ENCODE data around the gene KNOP1.
"Not testable (repeated sequence)": the region's sequence is repeated elsewhere in the genome, so short reads cannot be mapped to it uniquely, and the experiment has no call there.

The KNOP1 gene

DNA sequence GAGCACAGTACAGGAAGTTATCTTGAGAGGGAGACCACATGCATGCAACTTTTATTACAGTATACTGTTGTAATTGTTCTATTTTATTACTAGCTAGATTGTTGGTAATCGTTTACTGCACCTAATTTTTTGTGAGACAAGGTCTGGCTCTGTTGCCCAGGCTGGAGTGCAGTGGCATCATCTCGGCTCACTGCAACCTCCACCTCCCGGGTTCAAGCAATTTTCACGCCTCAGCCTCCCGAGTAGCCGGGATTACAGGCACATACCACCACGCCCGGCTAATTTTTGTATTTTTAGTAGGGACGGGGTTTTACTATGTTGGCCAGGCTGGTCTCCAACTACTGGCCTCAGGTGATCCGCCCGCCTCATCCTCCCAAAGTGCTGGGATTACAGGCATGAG lies 1.3 kb downstream of the KNOP1 start:
- not testable (repeated sequence) for H3K9me3 ChIP-seq (ENCODE audit: control insufficient read depth in 5 of 5, low read length in 5 of 5); H3K27ac ChIP-seq (ENCODE audit: low read depth, low read length); H3K27me3 ChIP-seq (ENCODE audit: control insufficient read depth in 5 of 5, insufficient read depth in 4 of 5, low read length in 5 of 5)
- Histone ChIP-seq H3K9ac (ENCODE audit: low read length in 5 of 5) (peak overlapping the region in 2 of 5 donors; percentile 10 to 86), H3K4me3 (ENCODE audit: low read depth in 1 of 5, low read length in 5 of 5) (peak overlapping the region in 3 of 5 donors; percentile 80 to 99 (median 95)), H3K36me3 (ENCODE audit: control insufficient read depth in 5 of 5, insufficient read depth in 5 of 5, low read length in 5 of 5) (peaks cover 0 to 27% (median 11%) of the 10 kb centered on the region in 5 donors), H3K4me1 (ENCODE audit: control insufficient read depth in 5 of 5, insufficient read depth in 5 of 5, low read length in 5 of 5) (peaks cover 2 to 47% (median 25%) of the 10 kb centered on the region in 5 donors)

DNA sequence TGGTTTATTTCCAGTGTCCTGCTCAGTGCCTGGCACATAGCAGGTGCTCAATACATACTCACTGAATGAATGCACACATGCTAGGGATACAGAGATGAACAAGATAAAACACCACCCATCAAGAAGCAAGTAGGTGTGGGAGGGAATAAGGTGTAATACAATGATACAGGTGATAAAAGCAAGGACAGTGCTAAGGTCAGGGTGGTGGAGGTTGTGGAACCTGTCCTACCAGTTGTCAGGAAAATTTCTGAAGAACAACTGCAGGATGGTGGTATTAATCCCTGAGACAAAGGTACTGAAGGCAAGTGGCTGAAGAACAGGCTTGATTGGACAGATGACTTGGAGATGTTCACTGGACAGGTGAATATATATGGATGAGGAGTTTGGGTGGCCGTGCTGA lies 1.8 kb downstream of the KNOP1 start:
- H3K36me3 ChIP-seq (ENCODE audit: control insufficient read depth in 5 of 5, insufficient read depth in 5 of 5, low read length in 5 of 5) = peaks cover 0 to 29% (median 12%) of the 10 kb centered on the region in 5 donors
- H3K9me3 ChIP-seq (ENCODE audit: control insufficient read depth in 5 of 5, low read length in 5 of 5) = no peaks in the 10 kb centered on the region
- no peaks in the 10 kb centered on the region for H3K27me3 ChIP-seq (ENCODE audit: control insufficient read depth in 5 of 5, insufficient read depth in 4 of 5, low read length in 5 of 5)
- H3K9ac ChIP-seq (ENCODE audit: low read length in 5 of 5) = peak overlapping the region in 1 of 5 donors; percentile 10
- H3K27ac ChIP-seq (ENCODE audit: low read depth, low read length) = no peak overlapping the region
- no peak overlapping the region for H3K4me3 ChIP-seq (ENCODE audit: low read depth in 1 of 5, low read length in 5 of 5)
- H3K4me1 ChIP-seq (ENCODE audit: control insufficient read depth in 5 of 5, insufficient read depth in 5 of 5, low read length in 5 of 5) = peaks cover 2 to 47% (median 25%) of the 10 kb centered on the region in 5 donors

DNA sequence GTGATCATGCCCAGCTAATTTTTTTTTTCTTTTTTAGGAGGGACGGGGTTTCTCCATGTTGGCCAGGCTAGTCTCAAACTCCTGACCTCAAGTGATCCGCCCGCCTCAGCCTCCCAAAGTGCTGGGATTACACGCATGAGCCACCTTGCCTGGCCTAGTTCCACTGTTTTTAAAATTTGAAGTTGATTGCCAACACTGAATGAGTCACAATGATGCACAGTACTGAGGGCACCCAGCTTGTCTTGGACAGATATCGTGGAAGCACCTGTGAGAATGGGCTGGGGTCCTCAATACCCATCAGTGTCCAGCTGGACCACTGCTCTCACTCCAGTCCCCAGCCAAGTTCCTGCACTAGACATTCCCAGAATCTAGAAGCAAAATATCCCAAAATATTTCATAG lies 2.5 kb downstream of the KNOP1 start:
- peaks cover 2 to 49% (median 25%) of the 10 kb centered on the region in 5 donors for H3K4me1 ChIP-seq (ENCODE audit: control insufficient read depth in 5 of 5, insufficient read depth in 5 of 5, low read length in 5 of 5)
- peak overlapping the region in 1 of 5 donors; percentile 10 for H3K9ac ChIP-seq (ENCODE audit: low read length in 5 of 5)

DNA sequence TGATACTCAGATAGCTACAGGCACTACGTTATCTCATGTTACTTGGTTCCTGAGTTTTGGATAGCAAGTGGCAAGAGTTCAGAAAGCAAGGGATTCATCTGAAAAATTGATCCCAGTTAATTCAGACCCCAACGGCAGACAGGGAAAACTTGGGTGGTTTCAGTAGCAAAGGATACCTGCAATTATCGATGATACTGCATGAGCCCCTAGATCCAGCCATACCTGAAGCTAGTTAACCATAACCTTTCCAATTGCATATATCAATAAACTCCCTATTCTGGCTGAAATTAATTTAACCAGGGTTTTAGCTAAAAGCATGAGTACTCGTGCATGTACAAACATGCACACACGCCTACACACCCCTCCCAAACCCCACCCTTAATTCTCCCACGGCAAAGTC lies 4.3 kb downstream of the KNOP1 start:
- H3K9me3 ChIP-seq (ENCODE audit: control insufficient read depth in 5 of 5, low read length in 5 of 5) = no peaks in the 10 kb centered on the region
- H3K9ac ChIP-seq (ENCODE audit: low read length in 5 of 5) = no peak overlapping the region
- peaks cover 0 to 46% (median 26%) of the 10 kb centered on the region in 5 donors for H3K36me3 ChIP-seq (ENCODE audit: control insufficient read depth in 5 of 5, insufficient read depth in 5 of 5, low read length in 5 of 5)
- no peak overlapping the region for H3K27ac ChIP-seq (ENCODE audit: low read depth, low read length)
- H3K27me3 ChIP-seq (ENCODE audit: control insufficient read depth in 5 of 5, insufficient read depth in 4 of 5, low read length in 5 of 5) = no peaks in the 10 kb centered on the region
- peaks cover 4 to 53% (median 22%) of the 10 kb centered on the region in 5 donors for H3K4me1 ChIP-seq (ENCODE audit: control insufficient read depth in 5 of 5, insufficient read depth in 5 of 5, low read length in 5 of 5)
- no peak overlapping the region for H3K4me3 ChIP-seq (ENCODE audit: low read depth in 1 of 5, low read length in 5 of 5)

More for the DNA sequence above, 2.5 kb downstream of the KNOP1 start:
- Histone ChIP-seq H3K9me3 (ENCODE audit: control insufficient read depth in 5 of 5, low read length in 5 of 5) (no peaks in the 10 kb centered on the region), H3K4me3 (ENCODE audit: low read depth in 1 of 5, low read length in 5 of 5) (no peak overlapping the region), H3K27ac (ENCODE audit: low read depth, low read length) (no peak overlapping the region), H3K27me3 (ENCODE audit: control insufficient read depth in 5 of 5, insufficient read depth in 4 of 5, low read length in 5 of 5) (no peaks in the 10 kb centered on the region), H3K36me3 (ENCODE audit: control insufficient read depth in 5 of 5, insufficient read depth in 5 of 5, low read length in 5 of 5) (peaks cover 0 to 30% (median 14%) of the 10 kb centered on the region in 5 donors)

DNA sequence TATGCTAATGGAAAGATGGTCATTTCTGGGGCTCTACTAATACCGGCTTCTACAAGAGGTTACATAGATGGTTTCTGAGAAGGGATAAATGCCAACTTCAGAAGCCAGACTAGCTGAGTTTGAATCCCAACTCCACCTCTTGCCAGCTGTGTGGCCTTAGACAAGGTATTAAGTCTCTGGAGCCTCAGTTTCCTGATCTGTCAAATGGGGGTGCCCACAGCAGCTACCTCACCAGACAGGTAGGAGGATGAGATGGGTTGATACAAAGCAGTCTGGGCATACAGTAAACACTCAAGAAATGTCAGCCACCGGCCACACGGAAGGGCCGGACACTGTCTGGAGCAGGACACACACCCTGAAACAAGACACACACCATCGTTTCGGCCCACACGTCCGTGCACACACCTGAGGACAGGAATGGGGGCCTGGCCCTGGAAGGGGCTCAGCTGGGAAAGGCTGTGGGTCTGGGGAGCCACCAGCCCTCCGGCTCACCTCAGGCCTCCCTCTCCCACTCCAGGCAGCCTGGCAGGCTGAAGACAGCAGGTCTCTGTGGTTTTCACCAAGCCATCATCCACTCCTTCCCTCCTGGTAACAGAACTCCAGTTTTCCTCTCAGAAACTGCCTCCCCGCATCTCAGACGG lies 5.5 kb downstream of the KNOP1 start:
- peaks cover 4 to 55% (median 21%) of the 10 kb centered on the region in 5 donors for H3K4me1 ChIP-seq (ENCODE audit: control insufficient read depth in 5 of 5, insufficient read depth in 5 of 5, low read length in 5 of 5)
- H3K36me3 ChIP-seq (ENCODE audit: control insufficient read depth in 5 of 5, insufficient read depth in 5 of 5, low read length in 5 of 5) = peaks cover 0 to 51% (median 29%) of the 10 kb centered on the region in 5 donors
- H3K27me3 ChIP-seq (ENCODE audit: control insufficient read depth in 5 of 5, insufficient read depth in 4 of 5, low read length in 5 of 5) = no peaks in the 10 kb centered on the region

DNA sequence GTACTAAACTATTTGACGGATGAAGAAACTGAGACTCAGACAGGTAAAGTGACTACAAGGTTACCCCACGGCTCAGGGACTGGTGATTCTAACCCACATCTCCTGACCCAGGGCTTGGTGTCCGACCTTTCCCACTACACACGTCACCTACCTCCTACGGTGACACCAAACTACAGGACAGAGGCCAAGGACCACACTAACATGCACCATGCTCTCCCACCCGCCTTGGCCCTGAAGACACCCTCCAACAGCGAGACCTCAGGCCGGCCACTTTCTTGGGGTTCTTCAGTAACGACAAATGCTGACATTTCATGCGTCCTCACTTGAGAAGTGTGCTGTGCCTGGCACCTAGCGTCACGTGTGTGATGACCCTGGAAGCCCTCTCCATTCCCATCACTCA lies 6.4 kb downstream of the KNOP1 start:
- H3K4me3 ChIP-seq (ENCODE audit: low read depth in 1 of 5, low read length in 5 of 5) = no peak overlapping the region
- no peaks in the 10 kb centered on the region for H3K9me3 ChIP-seq (ENCODE audit: control insufficient read depth in 5 of 5, low read length in 5 of 5)
- H3K27ac ChIP-seq (ENCODE audit: low read depth, low read length) = peak overlapping the region; percentile 24
- H3K4me1 ChIP-seq (ENCODE audit: control insufficient read depth in 5 of 5, insufficient read depth in 5 of 5, low read length in 5 of 5) = peaks cover under 1 to 46% (median 12%) of the 10 kb centered on the region in 5 donors
- H3K27me3 ChIP-seq (ENCODE audit: control insufficient read depth in 5 of 5, insufficient read depth in 4 of 5, low read length in 5 of 5) = no peaks in the 10 kb centered on the region
- peaks cover 0 to 57% (median 33%) of the 10 kb centered on the region in 5 donors for H3K36me3 ChIP-seq (ENCODE audit: control insufficient read depth in 5 of 5, insufficient read depth in 5 of 5, low read length in 5 of 5)
- no peak overlapping the region for H3K9ac ChIP-seq (ENCODE audit: low read length in 5 of 5)

More for the DNA sequence above, 5.5 kb downstream of the KNOP1 start:
- H3K9me3 ChIP-seq (ENCODE audit: control insufficient read depth in 5 of 5, low read length in 5 of 5) = no peaks in the 10 kb centered on the region
- H3K9ac ChIP-seq (ENCODE audit: low read length in 5 of 5) = peak overlapping the region in 1 of 5 donors; percentile 1
- H3K4me3 ChIP-seq (ENCODE audit: low read depth in 1 of 5, low read length in 5 of 5) = no peak overlapping the region
- H3K27ac ChIP-seq (ENCODE audit: low read depth, low read length) = no peak overlapping the region

DNA sequence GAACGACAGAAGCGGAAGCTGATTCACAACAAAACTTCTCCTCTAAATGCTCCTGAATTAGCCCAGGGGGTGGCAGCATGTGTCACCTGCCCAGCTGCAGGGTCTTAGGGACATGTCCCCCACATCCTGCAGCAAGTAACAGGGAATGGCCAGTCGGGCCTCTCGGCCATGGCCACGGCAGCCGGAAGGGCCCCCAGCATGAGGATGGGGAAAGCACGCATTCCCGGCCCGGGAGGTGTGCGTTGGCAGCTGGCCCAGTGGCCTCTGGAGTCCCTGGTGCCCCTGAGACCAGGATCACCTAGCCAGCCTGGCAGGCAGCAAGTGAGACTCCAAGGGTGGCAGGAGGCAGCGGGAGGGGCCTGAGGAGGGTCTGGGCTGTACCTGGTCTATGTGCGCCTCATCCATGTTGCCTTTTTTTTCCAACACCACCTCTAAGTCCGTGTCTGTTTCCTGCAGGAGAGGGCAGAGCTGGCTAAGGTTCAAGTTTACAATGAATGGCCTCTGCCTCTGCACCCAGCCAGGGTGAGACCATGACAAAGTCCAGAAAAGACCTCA lies 7.0 kb downstream of the KNOP1 start:
- Histone ChIP-seq H3K9ac (ENCODE audit: low read length in 5 of 5) (no peak overlapping the region), H3K27me3 (ENCODE audit: control insufficient read depth in 5 of 5, insufficient read depth in 4 of 5, low read length in 5 of 5) (no peaks in the 10 kb centered on the region), H3K36me3 (ENCODE audit: control insufficient read depth in 5 of 5, insufficient read depth in 5 of 5, low read length in 5 of 5) (peaks cover 0 to 59% (median 33%) of the 10 kb centered on the region in 5 donors), H3K9me3 (ENCODE audit: control insufficient read depth in 5 of 5, low read length in 5 of 5) (no peaks in the 10 kb centered on the region), H3K4me1 (ENCODE audit: control insufficient read depth in 5 of 5, insufficient read depth in 5 of 5, low read length in 5 of 5) (peaks cover 0 to 41% (median 9%) of the 10 kb centered on the region in 5 donors), H3K27ac (ENCODE audit: low read depth, low read length) (peak overlapping the region; percentile 24), H3K4me3 (ENCODE audit: low read depth in 1 of 5, low read length in 5 of 5) (no peak overlapping the region)

DNA sequence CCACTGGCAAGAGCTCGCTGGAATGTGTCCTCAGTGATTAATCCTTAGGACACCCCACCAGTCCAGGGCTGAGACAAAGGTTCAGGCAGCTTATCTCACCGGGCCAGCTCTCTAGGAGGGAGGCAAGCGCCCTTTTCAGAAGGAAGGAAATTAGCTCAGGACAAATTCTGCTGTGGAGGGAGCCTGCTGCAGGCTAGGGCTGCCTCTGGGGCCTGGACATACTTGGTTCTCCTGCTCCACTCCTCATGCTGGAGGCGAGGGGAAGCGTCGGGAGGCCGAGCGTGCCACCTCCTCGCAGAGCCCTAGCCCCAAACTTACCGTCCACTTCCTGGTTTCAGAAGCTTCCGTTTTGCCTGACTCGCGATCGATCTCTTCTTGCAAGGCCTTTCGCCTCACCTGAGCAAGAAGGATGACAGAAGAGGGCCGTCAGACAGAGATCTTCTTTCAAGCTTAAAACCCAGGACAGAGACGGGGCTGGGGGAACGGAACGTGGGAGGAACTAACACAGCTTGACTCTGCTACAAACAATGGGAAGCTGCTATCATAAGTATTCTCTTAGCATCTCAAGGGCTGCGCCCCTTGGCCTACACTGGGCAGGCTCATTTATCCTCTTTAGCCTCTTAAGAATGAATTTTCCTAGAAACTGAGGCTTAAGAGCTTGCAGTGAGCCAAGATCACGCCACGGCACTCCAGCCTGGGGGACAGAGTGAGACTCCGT lies 7.7 kb downstream of the KNOP1 start:
- Histone ChIP-seq H3K27me3 (ENCODE audit: control insufficient read depth in 5 of 5, insufficient read depth in 4 of 5, low read length in 5 of 5) (no peaks in the 10 kb centered on the region), H3K9me3 (ENCODE audit: control insufficient read depth in 5 of 5, low read length in 5 of 5) (no peaks in the 10 kb centered on the region), H3K36me3 (ENCODE audit: control insufficient read depth in 5 of 5, insufficient read depth in 5 of 5, low read length in 5 of 5) (peaks cover 0 to 59% (median 38%) of the 10 kb centered on the region in 5 donors), H3K27ac (ENCODE audit: low read depth, low read length) (peak overlapping the region; percentile 60), H3K4me1 (ENCODE audit: control insufficient read depth in 5 of 5, insufficient read depth in 5 of 5, low read length in 5 of 5) (peaks cover 0 to 44% (median 13%) of the 10 kb centered on the region in 5 donors), H3K4me3 (ENCODE audit: low read depth in 1 of 5, low read length in 5 of 5) (no peak overlapping the region), H3K9ac (ENCODE audit: low read length in 5 of 5) (no peak overlapping the region)

DNA sequence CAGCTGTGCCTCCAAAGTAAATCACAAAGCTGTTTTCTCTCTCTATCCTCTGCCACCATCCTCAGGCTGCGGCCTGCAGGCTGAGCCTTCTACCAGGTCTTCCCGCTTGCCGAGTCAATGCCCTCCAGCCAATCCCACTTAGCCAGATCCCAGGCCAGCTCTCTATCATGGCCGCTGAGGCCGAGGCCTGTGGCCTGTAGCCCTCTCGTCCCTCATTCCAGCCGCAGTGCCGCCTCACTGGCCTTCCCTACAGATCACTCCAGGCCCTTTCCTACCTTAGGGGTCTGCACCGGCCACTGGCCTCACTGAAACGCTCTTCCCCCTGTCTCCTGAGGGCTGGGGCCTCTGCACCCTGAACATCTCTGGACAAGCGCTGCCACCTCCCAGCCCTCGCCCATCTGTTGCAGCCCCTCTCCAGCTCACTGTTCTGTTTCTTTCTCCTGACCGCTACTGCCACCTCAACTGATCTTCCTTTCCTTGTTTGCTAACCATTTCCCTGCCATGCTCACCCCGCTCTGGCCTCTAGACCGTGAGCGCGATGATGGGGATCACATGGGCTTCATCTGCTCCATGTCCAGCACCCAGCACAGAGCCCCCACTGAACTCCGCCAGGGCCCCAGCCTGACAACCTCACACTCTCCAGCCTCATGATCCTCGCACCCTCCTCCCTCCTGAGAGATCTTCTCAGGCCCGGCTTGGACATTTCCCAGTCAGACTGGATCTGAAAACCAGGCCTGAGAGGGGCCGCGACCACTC lies 8.5 kb downstream of the KNOP1 start:
- Histone ChIP-seq H3K36me3 (ENCODE audit: control insufficient read depth in 5 of 5, insufficient read depth in 5 of 5, low read length in 5 of 5) (peaks cover 0 to 65% (median 44%) of the 10 kb centered on the region in 5 donors), H3K4me3 (ENCODE audit: low read depth in 1 of 5, low read length in 5 of 5) (no peak overlapping the region), H3K4me1 (ENCODE audit: control insufficient read depth in 5 of 5, insufficient read depth in 5 of 5, low read length in 5 of 5) (peaks cover 4 to 52% (median 21%) of the 10 kb centered on the region in 5 donors), H3K27me3 (ENCODE audit: control insufficient read depth in 5 of 5, insufficient read depth in 4 of 5, low read length in 5 of 5) (no peaks in the 10 kb centered on the region), H3K9me3 (ENCODE audit: control insufficient read depth in 5 of 5, low read length in 5 of 5) (no peaks in the 10 kb centered on the region), H3K9ac (ENCODE audit: low read length in 5 of 5) (no peak overlapping the region), H3K27ac (ENCODE audit: low read depth, low read length) (peak overlapping the region; percentile 60)
